CD4-positive, alpha-beta T cell treated with Interferon alpha-2 for 1 hour (primary cell): ENCODE results near the gene EYS.
"Not testable (repeated sequence)": the region's sequence is repeated elsewhere in the genome, so short reads cannot be mapped to it uniquely, and the experiment has no call there.

Experiments used
- DNase-seq, 2 donors: peaks; one replicate each; pipeline ENCODE4 v3.0.0-alpha.2; 2020 to 2022

EYS gene

DNA sequence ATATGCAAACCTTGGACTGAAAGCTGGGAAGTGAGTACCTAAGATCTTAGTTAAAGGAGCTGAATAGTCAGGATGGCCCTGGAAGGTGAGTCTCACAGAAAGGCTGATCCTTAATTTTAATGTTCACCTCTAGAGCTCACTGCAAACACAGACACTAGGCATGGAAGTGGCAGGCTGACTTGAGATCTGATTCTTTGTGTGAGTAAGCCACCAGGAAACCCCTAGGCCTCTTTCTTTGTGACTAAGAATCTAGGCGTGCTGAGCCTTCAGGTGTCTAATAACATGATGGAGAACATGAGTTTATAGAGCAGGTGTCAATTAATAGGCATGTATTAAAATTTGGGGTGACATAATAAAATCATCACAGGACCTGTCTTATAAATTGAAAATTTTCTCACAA, 642.2 kb downstream of the EYS start:
- DNase-seq = no peak

DNA sequence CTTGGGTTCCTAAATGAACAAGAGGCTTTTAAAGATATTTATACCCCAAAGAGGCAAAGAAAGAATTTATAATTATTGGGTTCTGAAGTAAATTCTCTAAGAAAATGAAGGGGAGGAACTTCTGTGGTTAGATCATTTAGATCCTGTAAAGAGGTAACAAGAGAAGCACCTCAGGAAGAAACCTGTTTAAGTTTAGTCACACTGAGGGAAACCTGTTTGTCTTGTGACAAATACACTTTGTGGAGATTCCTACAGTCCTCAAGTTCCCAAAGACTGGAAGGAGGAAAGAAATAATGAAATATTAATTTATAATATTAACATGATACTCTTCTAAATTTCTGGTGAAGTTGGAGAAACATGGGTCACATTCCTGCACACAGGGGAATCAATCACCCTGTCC, 647.5 kb downstream of the EYS start:
- no peak for DNase-seq

- DNase-seq = no peak
These were observed 651.5 kb downstream of the EYS start for GRCh38 chr6:65055545-65055944.

- DNase-seq = no peak
These were observed 654.4 kb downstream of the EYS start for GRCh38 chr6:65052626-65053025.

DNA sequence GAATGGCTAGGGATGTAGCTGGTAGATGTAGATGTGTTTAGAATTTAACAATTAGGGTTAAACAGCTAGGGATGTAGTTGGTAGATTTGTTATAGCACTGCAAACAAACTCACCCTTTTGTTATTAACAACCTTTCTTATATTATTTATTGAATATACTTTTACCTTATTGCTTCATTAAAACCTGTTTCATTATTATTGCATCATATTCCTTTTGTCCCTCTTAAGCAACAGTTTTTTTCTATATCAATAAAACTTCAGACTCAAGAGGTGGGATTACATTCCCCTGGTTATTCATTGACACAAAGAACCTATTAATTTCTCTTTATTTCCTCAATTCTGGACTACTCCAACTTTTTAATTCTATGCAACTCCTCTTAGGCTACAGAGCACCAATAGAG, 661.2 kb downstream of the EYS start:
- DNase-seq = no peak

DNA sequence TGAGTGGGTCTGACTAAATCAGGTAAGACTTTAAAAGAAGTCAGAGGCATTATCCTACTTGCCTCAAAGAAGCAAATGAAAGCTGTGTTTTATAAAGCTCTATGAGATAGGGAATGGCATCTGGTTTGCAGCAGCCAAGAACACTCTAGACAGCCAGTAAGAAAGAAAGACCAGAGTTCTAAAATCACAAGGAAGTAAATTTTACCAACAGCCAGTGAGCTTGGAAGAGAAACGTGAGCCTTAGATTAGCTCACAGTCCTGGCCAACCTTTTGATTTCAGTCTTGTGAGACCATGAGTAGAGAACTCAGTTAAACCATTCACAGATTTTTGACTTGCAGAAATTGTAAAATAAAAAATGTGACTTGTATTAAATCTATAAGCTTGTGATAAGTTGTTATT, 693.0 kb downstream of the EYS start:
- DNase-seq = no peak

- DNase-seq = no peak
These were observed 700.2 kb downstream of the EYS start for GRCh38 chr6:65006788-65007187.

DNA sequence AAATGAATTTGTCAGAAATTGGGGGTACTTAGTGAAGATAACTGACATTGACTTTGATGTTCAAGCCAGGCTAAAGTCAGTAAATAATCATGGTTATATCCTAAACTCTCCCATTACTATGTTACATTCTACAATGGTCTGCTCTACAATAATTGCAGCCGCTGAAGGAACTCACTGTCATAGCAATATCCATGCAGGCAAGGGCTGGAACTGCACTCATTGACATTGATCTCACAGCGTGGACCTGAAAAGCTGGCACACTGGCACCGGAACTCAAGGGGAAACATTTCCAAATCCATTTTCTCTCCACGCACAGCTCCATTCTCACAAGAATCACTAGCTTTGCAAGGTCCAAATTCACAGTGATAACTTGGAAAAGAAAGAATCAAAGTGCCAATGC, 702.7 kb downstream of the EYS start:
- no peak for DNase-seq

GRCh38 chr6:65002882-65003281, 704.1 kb downstream of the EYS start:
- not testable (repeated sequence) for DNase-seq

- no peak for DNase-seq
These were observed 706.2 kb downstream of the EYS start for GRCh38 chr6:65000815-65001214.

DNA sequence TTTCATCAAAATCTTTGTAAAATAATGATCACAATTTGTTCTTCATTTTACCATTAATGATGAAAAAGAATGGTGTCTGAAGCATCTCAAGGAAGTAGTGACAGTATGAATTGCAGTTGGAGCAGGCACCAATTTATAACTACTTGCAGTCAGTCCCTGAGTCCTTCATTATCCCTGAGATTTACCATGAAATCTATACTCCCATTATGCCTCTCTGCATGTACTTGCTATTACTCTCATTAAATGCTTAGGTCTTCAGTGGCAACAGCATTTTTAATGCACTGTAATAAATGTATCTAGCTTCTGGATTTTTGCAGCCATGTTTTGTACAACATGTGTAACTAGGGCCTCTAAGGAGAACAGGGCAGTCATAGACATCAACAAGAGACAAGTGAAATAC, 708.8 kb downstream of the EYS start:
- DNase-seq = no peak

DNA sequence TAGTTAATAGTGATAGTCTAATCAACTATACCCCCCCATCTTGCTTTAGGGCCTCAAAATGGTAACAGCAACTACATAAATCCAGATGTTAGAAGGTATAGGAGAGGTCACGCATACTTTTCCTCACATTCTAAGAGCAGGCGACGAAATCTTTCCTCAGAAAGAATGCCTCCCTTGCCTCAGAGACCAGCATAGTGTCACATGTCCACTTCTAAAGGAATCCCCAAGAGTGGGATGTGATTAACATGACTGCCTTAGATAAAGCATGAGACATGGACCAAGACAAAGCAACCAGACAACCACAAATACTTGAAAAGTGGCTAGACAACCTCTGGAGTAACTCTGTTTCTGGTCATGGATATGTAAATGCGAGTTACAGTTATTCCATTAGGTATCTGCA, 710.7 kb downstream of the EYS start:
- DNase-seq = no peak

- no peak for DNase-seq
These were observed 716.2 kb downstream of the EYS start for GRCh38 chr6:64990652-64991304.

GRCh38 chr6:64988148-64988547, 718.9 kb downstream of the EYS start:
- DNase-seq = no peak

DNA sequence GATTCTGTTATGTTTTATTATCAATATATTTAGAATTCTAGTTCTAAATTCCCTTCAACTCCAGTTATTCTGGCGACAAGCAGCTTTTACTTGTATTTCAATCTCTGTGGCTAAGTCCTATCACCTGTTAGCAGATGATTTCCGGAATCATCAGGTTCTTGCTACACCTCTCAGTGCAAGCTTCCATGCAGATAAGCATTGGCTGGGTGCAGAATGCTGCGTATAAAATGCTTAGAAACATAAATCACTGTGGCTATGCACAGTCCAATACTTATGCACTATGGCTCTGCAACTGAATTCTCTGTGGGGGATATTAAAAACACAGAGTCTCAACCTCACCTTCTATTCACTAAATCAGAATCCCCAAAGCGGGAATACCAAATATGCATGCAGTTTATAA, 720.0 kb downstream of the EYS start:
- DNase-seq = no peak

GRCh38 chr6:64985726-64986125, 721.3 kb downstream of the EYS start:
- no peak for DNase-seq

DNA sequence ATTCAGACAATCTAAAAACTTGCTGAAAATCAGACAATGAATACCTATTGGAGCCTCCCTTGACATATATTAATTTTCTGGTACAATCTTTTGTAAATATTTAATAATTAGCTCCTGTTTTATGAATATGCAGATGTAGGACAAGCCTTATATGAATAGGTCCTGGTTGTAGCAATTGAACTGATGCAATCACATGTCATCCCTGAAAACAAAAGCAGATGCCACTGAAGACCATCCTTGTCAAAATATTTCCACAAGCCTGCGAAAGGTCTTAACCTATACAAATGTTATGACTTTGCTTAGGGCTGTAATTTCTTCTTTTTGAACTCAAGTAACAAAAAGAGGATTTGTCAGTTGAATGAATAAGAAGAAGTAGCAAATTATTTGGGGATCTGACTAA, 722.1 kb downstream of the EYS start:
- no peak for DNase-seq

DNA sequence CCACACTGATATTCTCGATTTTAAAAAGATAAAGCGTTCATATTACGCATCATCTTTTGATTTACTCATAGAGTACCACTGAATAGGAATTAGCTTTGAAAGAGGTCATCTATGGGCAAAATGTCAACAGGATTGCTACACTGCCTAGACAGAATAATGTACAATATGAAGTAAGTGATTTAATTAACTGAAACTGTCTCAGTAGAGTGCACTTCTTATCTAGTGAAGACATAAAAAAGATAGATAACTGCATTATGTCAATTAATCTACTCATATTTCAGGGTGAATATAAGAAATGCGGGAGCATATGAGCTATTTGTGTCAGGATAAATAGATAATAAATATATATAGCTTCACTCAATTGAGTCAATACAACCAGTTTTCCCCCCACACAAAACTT, 723.9 kb downstream of the EYS start:
- no peak for DNase-seq

DNA sequence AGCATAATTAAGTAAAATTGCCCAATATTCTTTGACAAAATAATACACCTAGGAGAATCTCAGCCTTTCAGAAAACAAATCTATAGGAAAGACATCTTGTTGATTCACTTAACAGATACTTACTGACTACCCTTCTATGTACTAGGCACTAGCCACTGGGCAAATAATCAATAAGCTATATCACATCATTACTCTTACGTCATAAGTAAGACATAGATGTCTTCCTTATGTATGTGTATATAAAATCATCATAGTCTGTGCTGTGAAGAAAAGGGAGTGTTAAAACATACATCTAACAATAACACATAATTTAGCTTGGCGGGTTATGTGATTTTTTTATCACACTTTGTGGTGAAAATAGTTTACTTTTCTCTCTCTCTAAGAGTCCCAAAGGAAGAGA, 733.9 kb downstream of the EYS start:
- no peak for DNase-seq

- no peak for DNase-seq
These were observed 737.9 kb downstream of the EYS start for GRCh38 chr6:64969139-64969538.

DNA sequence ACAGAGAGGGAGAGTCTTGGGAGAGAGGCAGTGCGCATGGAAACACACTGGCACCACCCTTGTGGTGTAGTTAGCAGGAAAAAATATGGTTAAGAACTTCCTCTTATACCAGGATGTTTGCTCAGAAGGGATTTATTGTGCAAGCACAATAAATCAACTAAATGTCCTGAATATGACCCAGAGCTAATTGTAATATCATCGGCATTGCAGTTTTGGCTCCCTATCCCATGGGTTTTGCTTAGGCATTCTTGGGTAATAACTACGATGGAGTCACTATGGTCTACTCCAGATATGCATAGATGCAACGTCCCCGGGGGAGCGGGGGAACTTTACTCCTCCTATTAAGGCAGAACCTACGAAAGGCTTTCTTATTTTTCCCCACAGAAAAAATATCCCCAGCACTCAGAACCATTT, 751.6 kb downstream of the EYS start:
- no peak for DNase-seq

DNA sequence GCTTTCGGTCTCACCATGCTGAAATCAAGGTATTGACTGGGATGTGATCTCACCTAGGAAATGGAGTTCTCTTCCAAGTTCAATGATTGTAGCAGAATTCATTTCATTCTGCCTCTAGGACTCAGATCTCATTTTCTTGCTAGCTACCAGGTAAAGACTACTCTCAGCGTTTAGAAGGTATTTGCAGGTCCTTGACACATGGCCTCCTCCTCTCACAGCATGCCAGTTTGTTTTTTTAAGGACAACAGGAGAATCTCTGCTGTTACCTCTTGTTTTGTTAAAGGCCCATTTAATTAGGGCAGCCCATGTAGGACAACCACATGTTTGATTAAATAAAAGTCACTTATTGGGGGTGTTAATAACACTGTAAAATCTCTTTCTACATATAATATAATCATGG, 757.8 kb downstream of the EYS start:
- no peak for DNase-seq

DNA sequence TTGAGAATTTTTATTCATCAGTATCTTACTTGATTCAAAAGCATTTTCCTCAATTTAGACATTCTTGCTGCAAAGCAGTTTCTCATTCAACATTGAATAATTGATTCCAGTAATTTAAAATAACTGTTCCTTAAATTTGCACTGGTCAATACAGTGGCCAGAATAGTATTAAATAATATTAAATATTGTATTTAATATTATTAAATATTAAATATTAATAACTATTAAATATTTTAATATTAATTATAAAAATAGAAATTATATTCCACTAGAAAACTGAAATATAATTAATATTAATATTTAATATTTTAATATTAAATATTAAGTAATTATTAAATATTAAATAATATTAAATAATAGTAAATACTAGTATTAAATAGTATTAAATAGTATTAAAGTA, 758.8 kb downstream of the EYS start:
- no peak for DNase-seq

- DNase-seq = no peak
These were observed 761.6 kb downstream of the EYS start for GRCh38 chr6:64945450-64945849.

DNA sequence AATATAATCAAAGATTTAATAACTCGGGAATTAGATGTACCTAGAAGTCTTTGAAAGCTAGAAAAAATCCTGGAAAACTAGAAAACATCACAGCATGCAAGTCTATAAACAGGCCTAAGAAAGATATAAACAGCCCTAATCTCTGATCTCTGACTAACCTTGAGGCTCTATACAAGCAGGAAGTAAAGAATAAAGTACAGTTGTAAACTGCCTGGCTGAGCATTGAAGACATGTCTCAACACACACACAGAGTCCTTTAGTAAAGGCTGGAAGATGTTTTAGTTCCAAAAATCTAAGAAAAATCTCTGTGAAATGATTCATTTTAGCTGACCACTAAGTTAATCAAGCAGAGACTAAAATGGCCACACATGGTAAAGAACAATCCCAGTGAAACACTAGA, 774.5 kb downstream of the EYS start:
- no peak for DNase-seq

DNA sequence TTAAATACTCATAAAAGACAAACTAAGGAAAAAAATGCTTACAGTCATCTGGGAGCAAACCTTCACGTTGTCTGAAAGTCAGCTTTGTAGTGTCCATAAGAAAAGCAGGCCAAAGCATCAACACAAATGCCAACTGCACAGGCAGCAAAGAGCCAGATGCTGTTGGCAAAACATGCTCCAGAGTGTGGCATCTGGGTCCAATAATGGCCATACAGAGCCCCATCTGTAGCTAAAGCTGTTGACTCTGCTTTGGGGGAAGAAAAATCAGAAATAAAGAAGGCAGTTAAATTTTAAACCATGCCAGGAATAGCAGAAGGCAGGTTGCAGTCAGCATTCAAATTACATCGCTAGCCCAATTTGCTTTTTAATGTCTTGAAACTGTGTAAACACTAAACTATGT, 776.3 kb downstream of the EYS start:
- DNase-seq = no peak
